ENCODE data around the gene CRX.

GRCh38 chr19:47839913-47840312, 18.2 kb downstream of the CRX start:
- TF ChIP-seq CTCF (conservative IDR thresholded peaks at IDR 0.05) (no peak), ZFX (IDR thresholded peaks at IDR 0.05) (no peak)

All from C4-2B (cell line).